Measurements from ENCODE around the gene OXTR. TPM values are rescaled to one million over a fixed set of nuclear protein-coding genes. Genes with fewer than 3 reads are reported as not detected.
"Not testable (repeated sequence)": the region's sequence is repeated elsewhere in the genome, so short reads cannot be mapped to it uniquely, and the experiment has no call there.

The OXTR gene
- total RNA-seq, 1 donor from 2014 or later = 0.49 TPM

DNA sequence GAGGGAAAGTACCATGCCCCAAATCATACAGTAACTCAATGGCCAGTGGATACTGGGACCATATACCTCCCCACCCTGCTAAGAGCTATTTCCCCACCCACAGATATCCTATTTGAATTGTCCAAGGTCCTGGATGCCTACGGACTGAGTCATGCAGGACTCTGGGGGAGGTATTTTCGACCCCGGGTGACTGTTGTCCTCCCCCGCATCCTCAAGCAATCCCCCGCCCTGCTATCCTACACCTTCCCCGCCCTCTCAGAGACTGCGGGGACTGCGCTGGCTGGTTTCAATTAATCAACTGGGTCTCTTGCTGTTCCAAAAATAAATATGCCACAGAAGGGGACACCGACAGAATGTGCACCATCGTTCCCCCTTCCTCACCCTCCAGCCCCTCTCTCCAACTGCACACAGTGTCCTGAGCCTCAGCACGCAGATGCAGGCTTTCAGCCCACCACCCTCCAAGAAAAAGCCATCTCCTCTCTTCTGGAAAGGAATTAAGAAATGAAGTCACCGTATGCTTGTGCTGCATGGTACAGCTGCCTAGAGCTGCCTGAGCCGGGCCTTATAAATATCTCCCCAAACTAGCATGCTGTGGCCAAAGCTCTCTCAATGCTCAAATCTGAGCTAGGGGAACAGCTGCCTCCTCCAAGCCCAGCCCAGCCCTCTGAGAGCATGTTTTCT lies 27.7 kb downstream of the OXTR start:
- no peak for DNase-seq (ENCODE audit: low spot score)

DNA sequence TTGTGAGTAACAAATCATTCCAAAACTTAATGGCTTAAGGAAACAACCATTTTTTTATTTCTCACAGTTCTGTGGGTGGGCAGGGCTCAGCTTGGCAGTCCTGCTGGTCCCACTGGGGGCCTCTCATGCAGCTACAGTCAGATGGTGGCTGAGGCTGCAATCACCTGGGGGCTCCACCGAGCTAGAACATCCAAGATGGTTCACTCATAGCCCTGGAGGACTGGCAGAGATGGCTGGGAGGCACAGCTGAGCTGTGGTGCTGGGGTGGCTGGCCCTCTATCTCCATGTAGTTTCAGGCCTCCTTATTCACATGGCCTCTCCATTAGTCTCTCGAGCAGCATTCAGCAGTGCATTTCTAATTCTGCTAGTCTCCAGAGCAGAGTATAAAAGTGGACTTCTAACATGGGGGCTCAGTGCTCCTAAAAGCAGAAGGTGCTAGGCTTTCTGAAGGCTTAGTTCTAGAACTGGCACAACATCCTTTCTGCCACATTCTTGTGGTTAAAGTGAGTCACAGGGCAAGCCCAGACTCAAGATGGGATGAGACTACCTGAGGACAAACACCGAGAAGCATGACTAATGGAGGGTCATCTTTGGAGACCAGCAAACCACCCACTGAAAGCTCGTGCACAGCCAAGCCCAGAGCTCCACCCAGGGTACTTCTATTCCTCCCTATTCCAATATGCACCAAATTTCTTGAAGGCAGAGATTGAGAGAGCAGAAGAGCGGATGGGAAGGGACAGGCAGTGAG lies 29.5 kb downstream of the OXTR start:
- DNase-seq (ENCODE audit: low spot score) = no peak

DNA sequence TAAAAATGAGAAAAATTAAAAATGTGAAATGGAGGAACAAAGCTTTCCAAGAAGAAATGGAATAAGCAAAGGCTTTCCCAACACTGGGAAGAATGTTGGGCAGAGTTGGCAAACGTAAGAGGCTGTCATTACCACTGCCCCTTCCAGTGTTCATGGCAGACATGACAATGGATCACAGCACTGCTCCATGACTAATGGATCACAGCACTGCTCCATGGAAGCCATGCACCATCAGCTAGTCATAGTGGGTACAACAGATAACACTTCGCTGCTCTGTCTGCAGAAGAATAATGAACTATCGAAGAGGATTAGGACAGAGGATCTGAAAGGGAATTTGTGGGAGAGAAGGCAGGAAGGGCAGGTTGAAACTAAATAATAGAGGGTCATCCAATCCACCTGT lies 30.8 kb downstream of the OXTR start:
- DNase-seq (ENCODE audit: low spot score) = no peak

DNA sequence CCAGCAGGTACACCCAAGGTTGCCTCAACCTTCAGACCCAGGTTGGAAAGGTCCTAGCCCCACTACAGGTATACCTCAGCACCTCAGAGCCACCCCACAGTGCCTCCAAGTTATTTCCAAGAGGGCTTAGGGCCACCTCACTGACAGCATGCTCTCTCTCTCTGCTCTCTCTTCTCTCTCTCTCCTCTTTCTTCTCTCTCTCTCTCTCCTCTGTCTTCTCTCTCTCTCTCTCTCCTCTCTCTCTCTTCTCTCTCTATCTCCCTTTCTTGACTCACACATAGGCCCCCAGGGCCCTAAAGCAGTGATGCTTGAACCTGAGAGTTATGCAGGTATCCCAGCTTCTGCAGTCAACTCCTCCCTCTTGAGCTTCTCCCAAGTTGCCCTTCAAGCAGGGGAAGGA lies 31.6 kb downstream of the OXTR start:
- no peak for DNase-seq (ENCODE audit: low spot score)

DNA sequence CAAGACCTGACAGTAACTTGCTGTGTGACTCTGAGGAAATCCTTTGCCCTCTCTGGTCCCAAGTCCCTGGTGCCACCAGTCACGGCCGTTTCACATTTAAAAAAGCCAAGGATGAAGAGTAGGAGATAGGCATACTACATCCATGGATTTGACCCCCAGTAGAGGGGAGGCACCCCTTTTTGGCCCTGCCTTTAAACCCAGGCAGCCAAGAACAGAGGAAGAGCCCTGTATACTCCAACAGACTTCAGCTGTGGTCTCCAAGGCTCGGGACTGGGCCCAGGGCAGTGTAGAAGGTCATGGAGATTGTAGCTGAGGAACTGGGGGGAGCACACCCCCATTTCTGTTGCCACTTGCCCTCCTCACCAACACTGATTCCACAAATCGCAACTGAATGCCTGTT lies 32.1 kb downstream of the OXTR start:
- no peak for DNase-seq (ENCODE audit: low spot score)

DNA sequence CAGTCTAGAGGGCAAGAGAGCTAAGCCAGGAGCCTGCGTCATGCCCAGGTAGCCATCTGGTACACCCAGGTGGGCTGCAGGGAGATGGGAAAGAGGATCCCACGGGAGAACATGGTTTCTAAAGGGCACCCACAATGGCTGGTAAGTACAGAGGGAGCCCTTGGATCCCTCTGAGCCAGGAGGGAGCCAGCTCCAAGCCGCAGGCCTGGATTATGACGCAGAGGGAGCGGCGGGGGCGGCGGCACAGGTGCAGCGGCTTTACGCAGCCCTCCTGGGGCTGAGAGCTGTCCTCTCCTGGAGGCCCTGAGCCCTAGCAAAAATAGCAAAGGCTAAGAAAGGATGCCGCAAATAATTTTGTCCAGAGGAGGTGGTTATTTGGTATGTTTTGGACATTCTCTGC lies 33.0 kb downstream of the OXTR start:
- no peak for DNase-seq (ENCODE audit: low spot score)

DNA sequence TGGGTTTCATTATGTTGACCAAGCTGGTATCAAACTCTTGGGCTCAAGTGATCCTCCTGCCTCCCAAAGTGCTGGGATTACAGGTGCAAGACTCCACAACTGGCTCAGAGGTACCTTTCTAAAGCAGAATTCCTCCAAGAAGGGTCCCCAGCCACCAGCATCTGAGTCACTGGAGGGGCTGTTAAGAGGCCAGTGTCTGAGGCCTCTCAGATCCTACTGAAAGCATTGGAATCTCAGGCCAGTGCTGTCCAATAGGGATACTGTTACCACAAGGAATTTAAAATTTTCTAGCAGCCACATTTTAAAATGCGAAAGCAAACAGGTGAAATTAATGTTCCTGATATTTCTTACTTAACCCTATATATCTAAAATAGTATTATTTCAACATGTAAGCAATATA lies 34.5 kb downstream of the OXTR start:
- no peak for DNase-seq (ENCODE audit: low spot score)

DNA sequence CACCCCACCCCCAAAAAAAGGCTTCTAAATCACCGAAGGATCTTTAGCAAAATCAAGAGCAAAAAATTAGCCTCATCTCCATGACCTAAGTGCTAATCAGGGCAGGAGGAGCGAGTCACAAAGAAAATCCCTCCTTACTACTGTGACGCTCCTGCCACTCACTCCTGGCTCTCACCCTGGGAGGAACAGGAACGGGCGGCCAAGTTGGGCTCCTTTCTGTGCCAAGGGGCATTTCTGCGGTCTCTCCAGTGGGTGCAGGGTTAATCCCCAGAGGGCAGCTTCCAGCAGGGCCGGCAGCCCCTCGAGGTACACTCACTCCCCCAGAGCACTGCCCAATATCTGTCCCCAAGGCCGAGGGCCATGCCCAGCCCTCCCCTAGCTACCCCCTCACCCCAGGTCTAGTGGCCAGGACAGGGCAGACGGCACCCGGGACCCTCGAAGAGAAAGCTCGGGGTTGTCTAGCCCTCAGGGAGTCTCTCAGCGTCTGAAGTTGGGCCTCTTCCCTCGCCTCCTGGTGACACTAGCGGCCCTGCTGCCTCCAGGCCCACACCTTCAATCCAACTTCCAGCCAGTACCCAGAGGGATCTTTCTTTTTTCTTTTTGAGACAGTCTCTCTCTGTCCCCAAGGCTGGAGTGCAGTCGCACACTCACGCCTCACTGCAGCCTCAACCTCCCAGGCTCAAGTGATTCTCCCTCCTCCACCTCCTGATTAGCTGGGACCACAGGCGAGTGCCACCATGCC lies 35.1 kb downstream of the OXTR start:
- DNase-seq (ENCODE audit: low spot score) = no peak

DNA sequence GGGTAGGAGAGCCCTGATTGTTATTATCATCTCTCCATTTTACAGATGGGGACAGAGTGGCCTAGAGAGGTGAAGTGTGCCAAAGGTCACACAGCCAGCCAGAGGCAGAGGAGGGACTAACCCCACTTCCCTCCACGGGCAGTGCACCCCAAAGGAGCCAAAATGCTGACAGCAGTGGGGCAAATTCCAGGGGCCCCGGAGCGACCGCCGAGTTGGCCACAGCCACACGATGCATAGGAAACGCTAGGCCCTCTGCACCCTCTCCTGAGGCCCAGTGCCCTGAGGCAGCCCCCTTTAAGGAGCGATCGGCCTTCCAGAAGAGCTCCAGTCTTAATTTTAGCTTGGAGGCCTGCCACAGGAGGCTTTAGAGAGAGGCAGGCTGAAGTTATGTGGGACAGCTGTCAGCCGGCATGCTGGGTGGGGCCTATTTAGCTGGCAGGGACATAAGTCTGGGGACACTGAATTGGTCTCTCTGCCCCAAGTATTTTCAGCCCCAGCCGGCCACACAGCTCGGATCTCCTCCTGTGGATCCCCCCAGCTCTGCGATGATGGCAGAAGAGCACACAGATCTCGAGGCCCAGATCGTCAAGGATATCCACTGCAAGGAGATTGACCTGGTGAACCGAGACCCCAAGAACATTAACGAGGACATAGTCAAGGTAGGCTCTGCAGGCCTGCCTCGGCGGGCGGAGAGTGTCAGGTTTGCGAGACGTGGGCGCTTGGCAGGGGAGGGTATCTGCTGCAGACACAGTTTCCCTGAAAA lies 35.9 kb downstream of the OXTR start, which contains the start of gene CAV3:
TSS of gene CAV3 (plus strand) at position 471 of the 763 bp plus-strand sequence. CDS start at position 546, 75 bp downstream.
- DNase-seq (ENCODE audit: low spot score) = no peak

DNA sequence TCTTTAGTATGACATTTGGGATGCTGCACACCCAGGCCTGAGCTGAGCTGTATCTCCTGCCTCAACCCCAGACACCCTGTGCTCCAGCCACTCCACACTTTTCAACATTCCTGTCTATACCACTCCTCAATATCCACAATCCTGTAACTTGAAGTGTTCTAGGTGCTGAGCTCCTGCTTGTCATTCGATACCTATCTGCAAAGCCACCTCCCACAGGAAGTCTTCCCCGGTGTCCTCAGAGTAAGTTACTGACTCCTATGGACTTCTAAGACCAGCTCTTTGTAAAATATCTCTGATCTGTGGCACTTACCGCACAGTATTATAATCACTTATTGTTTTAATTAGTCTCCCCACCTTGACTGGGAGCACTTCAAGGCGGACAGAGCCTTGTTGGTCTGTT lies 37.0 kb downstream of the OXTR start:
- DNase-seq (ENCODE audit: low spot score) = no peak

DNA sequence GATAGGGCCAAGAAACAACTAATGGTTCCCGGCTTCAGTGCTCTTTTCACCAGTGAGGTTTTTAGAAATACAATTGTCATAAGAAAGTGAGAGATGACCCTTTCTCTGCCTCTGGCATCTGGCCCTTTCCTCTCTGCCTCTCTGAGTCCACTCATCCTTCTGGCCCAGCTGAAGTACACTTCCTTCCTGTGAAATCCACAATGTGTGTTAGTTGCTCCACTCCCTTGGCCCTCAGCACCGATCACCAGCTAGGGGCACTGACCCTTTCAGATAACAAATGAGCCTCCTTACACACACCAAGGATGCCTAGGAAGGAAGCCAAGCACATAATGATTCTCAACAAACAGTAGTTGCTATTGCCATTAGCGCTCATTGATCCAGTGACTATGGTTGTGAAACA lies 38.8 kb downstream of the OXTR start:
- no peak for DNase-seq (ENCODE audit: low spot score)

DNA sequence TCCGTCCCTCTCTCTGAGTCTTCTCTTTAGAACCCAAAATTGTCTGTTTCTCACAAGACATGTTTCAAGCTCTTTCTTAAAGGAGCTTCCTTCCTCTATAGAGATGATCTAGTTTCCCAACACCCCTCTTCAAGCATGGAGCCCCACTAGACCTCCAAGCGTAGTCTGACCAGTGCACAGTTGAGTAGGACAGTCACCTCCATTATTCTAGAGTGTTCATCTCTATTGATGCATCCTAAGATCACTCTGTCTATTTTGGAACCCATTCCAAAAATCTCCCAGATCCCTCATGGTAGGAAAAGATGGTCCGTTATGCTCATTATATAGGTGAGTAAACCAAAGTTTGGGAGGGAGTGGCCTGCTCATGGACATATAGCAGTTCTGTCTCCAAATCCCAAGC lies 39.9 kb downstream of the OXTR start:
- no peak for DNase-seq (ENCODE audit: low spot score)

DNA sequence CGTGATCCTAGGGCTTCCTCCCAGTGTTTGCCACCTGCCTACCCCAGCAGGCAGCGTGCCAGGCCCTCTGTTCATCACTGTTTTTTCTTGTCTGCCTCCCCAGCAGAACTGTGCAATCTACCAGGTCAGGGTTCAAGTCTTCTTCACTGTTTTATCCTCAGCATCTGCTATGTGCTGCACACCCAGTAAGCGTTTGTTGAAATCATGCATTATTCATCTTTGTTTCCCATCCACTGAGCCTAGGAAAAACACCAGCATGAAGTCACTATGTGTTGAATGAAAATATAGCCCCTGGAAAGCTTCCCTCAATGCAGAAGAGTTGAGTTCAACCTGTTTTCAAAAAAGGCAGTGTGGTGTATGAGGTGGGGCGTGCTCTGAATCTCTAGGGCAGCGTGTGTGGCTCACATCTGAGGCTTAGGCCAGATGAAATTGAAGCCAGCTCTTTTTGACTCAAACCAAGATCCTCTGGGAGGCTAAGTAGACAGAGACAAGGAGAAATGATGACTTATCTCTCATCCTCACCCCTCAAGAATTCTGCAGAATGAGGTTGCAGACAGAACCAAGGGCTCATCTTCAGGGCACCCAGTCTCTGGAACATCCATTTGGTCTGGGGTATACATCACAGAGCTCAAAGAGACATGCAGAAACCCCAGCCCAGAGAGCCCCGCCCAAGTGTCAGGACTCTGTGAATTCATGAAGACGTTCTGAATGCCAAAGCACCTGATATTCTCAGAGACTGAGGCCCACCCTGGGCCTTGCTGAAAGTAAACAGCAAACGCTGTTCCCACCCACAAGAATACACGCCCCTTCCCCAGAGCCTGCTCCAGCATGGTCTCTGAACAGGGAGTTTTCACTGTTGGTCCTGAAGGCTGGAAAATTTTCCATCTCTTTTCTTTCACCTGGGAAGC lies 41.6 kb downstream of the OXTR start:
- no peak for DNase-seq (ENCODE audit: low spot score)

DNA sequence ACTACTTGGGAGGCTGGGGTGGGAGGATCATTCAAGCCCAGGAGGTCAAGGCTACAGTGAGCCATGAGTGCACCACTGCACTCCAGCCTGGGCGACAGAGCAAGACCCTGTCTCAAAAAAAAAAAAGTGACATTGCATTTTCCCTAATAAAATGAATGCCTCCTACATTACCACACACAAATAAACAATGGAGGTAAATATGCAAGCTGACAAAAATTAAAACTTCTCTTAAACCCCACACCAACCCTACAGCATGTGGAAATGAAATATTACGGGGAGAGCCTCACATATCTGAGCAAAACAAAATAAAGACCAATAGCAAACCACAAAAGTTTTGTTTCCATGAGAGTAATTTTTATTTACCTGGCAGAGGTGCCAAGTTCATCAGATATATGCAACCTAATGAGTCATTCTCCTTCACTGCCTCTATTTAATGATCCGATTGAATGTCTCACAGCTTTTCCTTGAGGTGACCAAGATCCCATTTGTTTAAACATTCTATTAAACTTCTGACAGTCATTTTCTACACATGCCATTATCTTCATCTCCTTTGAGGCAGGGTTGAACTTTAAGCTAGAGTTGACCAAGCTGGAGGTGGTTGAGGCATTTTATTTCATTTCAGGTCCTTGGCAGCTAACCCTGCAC lies 45.2 kb downstream of the OXTR start:
- no peak for DNase-seq (ENCODE audit: low spot score)

DNA sequence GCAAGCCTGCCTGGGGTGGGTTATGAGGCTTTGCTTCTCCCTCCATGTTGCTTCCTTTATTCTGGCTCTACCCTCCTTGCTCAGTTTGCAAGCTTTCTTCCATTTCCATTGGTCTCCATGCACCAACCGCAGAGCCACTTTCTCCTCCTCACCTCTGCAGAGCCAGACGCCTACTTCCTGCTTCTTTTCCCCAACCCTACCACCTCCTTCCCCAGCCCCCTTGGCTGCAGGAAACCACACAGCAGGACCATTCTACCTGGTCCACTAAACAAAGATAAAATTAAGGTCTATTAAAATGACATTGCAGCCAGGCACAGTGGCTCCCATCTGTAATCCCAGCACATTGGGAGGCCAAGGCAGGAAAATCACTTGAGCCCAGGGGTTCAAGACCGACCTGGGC lies 45.8 kb downstream of the OXTR start:
- DNase-seq (ENCODE audit: low spot score) = no peak

DNA sequence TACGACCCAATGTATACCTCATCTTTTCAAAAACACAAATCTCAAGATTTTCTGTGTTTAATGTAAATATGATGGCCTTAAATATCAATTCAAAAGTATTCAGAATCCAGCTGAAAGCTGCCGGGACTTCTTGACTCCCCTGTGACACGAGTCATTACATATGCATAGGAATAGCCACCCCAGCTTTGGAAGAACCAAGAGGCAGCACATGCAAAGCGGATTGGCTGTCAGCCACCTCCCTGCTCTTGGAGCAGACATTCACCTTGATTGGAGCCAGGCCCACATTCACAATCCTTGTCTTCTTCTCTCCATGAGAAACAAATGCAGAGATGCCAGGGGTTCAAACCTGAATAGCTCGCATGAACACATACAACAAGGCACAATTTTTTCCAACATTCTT lies 46.6 kb downstream of the OXTR start:
- DNase-seq (ENCODE audit: low spot score) = no peak

DNA sequence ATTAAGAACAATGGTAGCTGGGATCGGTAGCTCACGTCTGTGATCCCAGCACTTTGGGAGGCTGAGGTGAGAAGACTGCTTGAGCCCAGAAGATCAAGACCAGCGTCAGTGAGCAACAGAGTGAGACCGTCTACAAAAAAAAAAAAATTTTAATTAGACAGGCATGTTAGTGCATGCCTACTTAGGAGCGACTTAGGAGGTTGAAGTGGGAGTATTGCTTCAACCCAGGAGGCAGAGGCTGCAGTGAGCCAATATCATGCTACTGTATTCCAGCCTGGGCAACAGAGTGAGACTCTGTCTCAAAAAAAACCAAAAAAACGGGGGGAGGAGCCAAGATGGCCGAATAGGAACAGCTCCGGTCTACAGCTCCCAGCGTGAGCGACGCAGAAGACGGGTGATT lies 53.7 kb downstream of the OXTR start:
- not testable (repeated sequence) for DNase-seq (ENCODE audit: low spot score)

DNA sequence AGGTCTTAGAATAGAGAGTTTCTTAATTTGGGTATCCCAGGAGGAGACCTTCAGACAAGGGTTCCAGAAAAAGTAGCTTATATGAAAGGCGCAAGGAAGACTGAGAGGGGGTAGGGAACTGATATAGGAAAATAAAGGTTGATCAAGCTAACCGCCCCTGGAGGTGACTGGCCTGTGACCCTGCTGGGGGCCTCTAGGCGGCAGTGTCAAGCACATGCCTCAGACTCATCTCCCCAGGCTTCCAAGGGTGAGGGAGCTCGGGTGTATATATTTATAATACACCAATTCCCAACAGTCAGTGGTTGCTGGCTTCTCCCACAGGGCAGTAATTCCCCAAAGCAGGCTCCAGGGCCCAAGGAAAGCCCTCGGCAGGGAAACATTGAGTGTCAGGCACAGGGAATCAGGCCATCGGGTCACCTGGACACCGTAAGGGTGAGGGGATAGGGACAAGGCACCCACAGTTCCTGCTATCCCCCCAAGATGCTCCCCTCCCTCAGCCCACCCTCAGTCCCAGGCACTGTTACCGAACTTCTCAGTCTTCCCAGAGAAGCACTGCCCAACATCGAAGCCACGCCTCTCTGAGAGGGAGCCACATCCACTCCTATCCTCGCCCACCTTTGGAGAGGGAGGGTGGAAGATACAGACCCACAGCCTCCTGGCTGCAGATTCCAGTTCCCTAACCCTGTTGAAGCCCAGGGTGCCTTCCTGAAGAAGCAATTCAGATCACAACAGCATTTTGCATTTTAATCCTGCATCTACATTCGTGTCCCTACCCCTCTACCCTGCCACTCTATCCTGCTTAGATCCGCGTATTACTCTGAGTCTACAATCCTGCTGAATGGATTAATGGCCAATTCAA lies 55.3 kb downstream of the OXTR start:
- DNase-seq (ENCODE audit: low spot score) = no peak

DNA sequence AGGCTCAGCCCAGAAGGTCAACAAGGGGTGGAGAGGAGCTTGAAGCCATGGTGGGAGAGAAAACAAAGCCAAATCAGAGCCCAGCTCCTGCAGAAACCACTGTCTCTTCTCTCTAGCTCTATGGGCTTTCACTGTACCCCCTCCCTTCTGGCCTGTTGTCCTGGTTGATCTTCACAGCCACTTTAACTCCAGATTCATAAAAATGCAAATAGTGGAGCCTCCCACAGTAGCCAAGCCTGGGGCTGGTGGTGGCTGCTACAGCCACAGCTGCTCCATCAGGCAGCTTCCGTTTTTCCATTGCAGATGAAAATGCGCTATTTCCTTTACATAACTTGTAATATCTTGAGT lies 56.5 kb downstream of the OXTR start:
- no peak for DNase-seq (ENCODE audit: low spot score)

All from ureter (tissue), 1 donor.